PC-3 (cell line): ENCODE data around the gene L3MBTL4. TPM values are rescaled to one million over a fixed set of nuclear protein-coding genes. Genes with fewer than 3 reads are reported as not detected.

Experiments used
- ATAC-seq: fragments of 200-7000 bp; cut with Tn5 transposase; 2 replicates; pipeline ENCODE4 v1.9.1; 2020; ENCODE audit warnings: mild to moderate bottlenecking, moderate library complexity
- BruUV-seq: library from RNA; stranded (reverse); fragments of 400-500 nt; replicated peaks from 2 replicates; lab custom pipeline; 2021; lab: Mats Ljungman, UMichigan
- CTCF ChIA-PET: fragments of 300-600 bp; sonication (Branson Sonifier 250); formaldehyde crosslinking; loops from one replicate; lab custom pipeline; 2022; ENCODE audit warnings: antibody characterized with exemption; lab: Charles Lee
- POLR2A ChIA-PET: fragments of 300-600 bp; sonication (Branson Sonifier 250); formaldehyde crosslinking; loops from one replicate; lab custom pipeline; 2022; ENCODE audit warnings: antibody characterized with exemption; ENCODE audit not compliant: unreplicated experiment; lab: Charles Lee
- DNase-seq: peaks from one replicate; pipeline ENCODE4 v3.0.0-alpha.2; 2015
- H2AFZ ChIP-seq: fragments of 300-600 bp; sonication (generic); 2 replicates; pipeline ENCODE4 v1.6.0; 2016; ENCODE audit warnings: antibody characterized with exemption, low read length
- H3F3A ChIP-seq: fragments of 300-600 bp; sonication (generic); one replicate; pipeline ENCODE4 v1.6.0; 2017; ENCODE audit warnings: antibody characterized with exemption, low read length, control low read depth, mild to moderate bottlenecking; ENCODE audit not compliant: unreplicated experiment
- H3K27ac ChIP-seq: fragments of 300-600 bp; sonication (generic); 2 replicates; pipeline ENCODE4 v1.5.1; 2016; ENCODE audit warnings: mild to moderate bottlenecking, low read length
- H3K27me3 ChIP-seq: fragments of 300-600 bp; sonication (generic); 2 replicates; pipeline ENCODE4 v1.6.1; 2016; ENCODE audit warnings: low read length, mixed read lengths
- H3K36me3 ChIP-seq: fragments of 300-600 bp; sonication (generic); 2 replicates; pipeline ENCODE4 v1.6.1; 2016; ENCODE audit warnings: low read depth, mixed run types, low read length, mixed read lengths
- H3K4me1 ChIP-seq: fragments of 300-600 bp; sonication (generic); 2 replicates; pipeline ENCODE4 v1.5.1; 2016; ENCODE audit warnings: low read length; ENCODE audit not compliant: insufficient read depth
- H3K4me2 ChIP-seq: fragments of 300-600 bp; sonication (generic); 2 replicates; pipeline ENCODE4 v1.6.0; 2016; ENCODE audit warnings: low read length
- H3K4me3 ChIP-seq: fragments of 300-600 bp; sonication (generic); 2 replicates; pipeline ENCODE4 v1.5.1; 2016; ENCODE audit warnings: mild to moderate bottlenecking, low read length, mixed read lengths
- H3K79me2 ChIP-seq: fragments of 300-600 bp; sonication (generic); 2 replicates; pipeline ENCODE4 v1.6.1; 2017; ENCODE audit warnings: low read length, mixed read lengths
- H3K9ac ChIP-seq: fragments of 300-600 bp; sonication (generic); 2 replicates; pipeline ENCODE4 v1.6.0; 2016; ENCODE audit warnings: mild to moderate bottlenecking, low read length
- H3K9me2 ChIP-seq: fragments of 300-600 bp; sonication (generic); replicated peaks from 2 replicates; pipeline ENCODE4 v1.6.1; 2016; ENCODE audit warnings: mixed run types, low read length, mixed read lengths
- H3K9me3 ChIP-seq: fragments of 300-600 bp; sonication (generic); 2 replicates; pipeline ENCODE4 v1.6.1; 2016; ENCODE audit warnings: low read length, mixed read lengths
- H4K20me1 ChIP-seq: fragments of 300-600 bp; sonication (generic); 2 replicates; pipeline ENCODE4 v1.6.1; 2016; ENCODE audit warnings: low read length, mixed read lengths
- CTCF ChIP-seq: fragments of 300-600 bp; sonication (generic); conservative IDR thresholded peaks from 2 replicates; pipeline ENCODE4 v1.5.1; 2017; ENCODE audit warnings: antibody characterized with exemption, low read depth, mild to moderate bottlenecking, low read length
- EZH2 ChIP-seq: fragments of 300-600 bp; sonication (generic); IDR thresholded peaks from one replicate; pipeline ENCODE4 v1.6.1; 2017; ENCODE audit warnings: antibody characterized with exemption, mild to moderate bottlenecking, low read length; ENCODE audit not compliant: unreplicated experiment
- EZH2phosphoT487 ChIP-seq: fragments of 300-600 bp; sonication (generic); IDR thresholded peaks from 2 replicates; pipeline ENCODE4 v1.6.1; 2018; ENCODE audit warnings: mild to moderate bottlenecking, antibody characterized with exemption, low read length, borderline replicate concordance
- intact Hi-C: fragments of 100-400 bp; cut with micrococcal nuclease; formaldehyde crosslinking; loops from 2 replicates; pipeline ENCODE4 v1.9.0; 2023
- total RNA-seq: library from RNA; depleted of rRNA; stranded (reverse); fragments of >200 nt; gene quantifications from 2 replicates; pipeline ENCODE4 v1.2.3, GENCODE V29; 2014

The L3MBTL4 gene
- total RNA-seq, 1 experiment from 2014 or later: 0.47 TPM

- Histone ChIP-seq H3K27me3 (no peaks in the 10 kb centered on the region), H3K79me2 (no peaks in the 10 kb centered on the region), H2AFZ (no peak overlapping the region), H3K9me3 (no peaks in the 10 kb centered on the region), H3K27ac (no peak overlapping the region), H3K4me1 (no peaks in the 10 kb centered on the region), H3K9ac (no peak overlapping the region), H3F3A (no peaks in the 10 kb centered on the region), H3K36me3 (no peaks in the 10 kb centered on the region), H3K4me3 (no peak overlapping the region), H4K20me1 (no peaks in the 10 kb centered on the region), H3K4me2 (no peak overlapping the region), H3K9me2 (no peaks in the 10 kb centered on the region)
- intact Hi-C loops: no loop called here
- TF ChIP-seq EZH2 (no peak), CTCF (no peak), EZH2phosphoT487 (no peak)
- ATAC-seq (no peak), DNase-seq (no peak)
- POLR2A ChIA-PET: no interaction called here
- BruUV-seq: no TSS peak
- CTCF ChIA-PET: no interaction called here
Measured at GRCh38 chr18:5995626-5996025, 419.1 kb downstream of the L3MBTL4 start.

DNA sequence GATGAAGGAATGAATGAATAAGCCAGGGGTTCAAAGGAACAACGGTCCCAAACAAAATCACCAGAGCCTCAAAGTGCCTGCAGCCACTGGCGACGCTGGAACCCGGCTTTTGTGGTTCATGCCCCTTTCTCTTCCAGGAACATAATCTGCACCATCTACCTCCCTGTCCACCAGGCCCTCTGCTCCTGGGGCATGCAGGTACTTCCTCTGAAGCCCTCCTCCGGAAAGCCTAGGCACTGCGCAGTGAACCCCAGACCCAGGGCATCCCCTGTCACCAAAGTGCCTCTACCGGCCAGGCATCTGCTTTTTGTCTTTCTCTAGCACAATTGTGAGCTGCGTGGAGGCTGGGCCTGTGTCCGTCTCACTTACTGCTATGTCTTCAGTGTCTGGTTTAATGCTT is 420.8 kb downstream of the L3MBTL4 start:
- H3K4me3 ChIP-seq: no peak overlapping the region
- H4K20me1 ChIP-seq: no peaks in the 10 kb centered on the region
- ChIA-PET CTCF (no interaction called here), POLR2A (no interaction called here)
- H3K9me2 ChIP-seq: no peaks in the 10 kb centered on the region
- no peaks in the 10 kb centered on the region for H3K27me3 ChIP-seq
- no peak overlapping the region for H3K9ac ChIP-seq
- no peak for DNase-seq
- H3K36me3 ChIP-seq: no peaks in the 10 kb centered on the region
- H3K79me2 ChIP-seq: no peaks in the 10 kb centered on the region
- no peaks in the 10 kb centered on the region for H3K9me3 ChIP-seq
- intact Hi-C loops: no loop called here
- BruUV-seq: no TSS peak
- H3K27ac ChIP-seq: no peak overlapping the region
- TF ChIP-seq EZH2 (no peak), CTCF (no peak), EZH2phosphoT487 (no peak)
- no peaks in the 10 kb centered on the region for H3K4me1 ChIP-seq
- no peaks in the 10 kb centered on the region for H3F3A ChIP-seq
- H3K4me2 ChIP-seq: no peak overlapping the region
- no peak for ATAC-seq
- no peak overlapping the region for H2AFZ ChIP-seq

- Histone ChIP-seq H3K27ac (no peak overlapping the region), H3K36me3 (no peaks in the 10 kb centered on the region), H3K4me3 (no peak overlapping the region), H4K20me1 (no peaks in the 10 kb centered on the region), H3K9ac (no peak overlapping the region), H3K79me2 (no peaks in the 10 kb centered on the region), H3K9me2 (no peaks in the 10 kb centered on the region), H3K4me1 (no peaks in the 10 kb centered on the region), H2AFZ (no peak overlapping the region), H3F3A (no peaks in the 10 kb centered on the region), H3K4me2 (no peak overlapping the region), H3K27me3 (no peaks in the 10 kb centered on the region), H3K9me3 (no peaks in the 10 kb centered on the region)
- BruUV-seq: no TSS peak
- ATAC-seq (no peak), DNase-seq (no peak)
- ChIA-PET CTCF (no interaction called here), POLR2A (no interaction called here)
- intact Hi-C loops: no loop called here
- TF ChIP-seq EZH2phosphoT487 (no peak), CTCF (no peak), EZH2 (no peak)
Measured at GRCh38 chr18:5992381-5992780, 422.3 kb downstream of the L3MBTL4 start.
